ENCODE measurements around the gene MED27.

MED27 gene

GRCh38 chr9:131848570-131849160 is 231.0 kb downstream of the MED27 start:
- DNase-seq = no peak

DNA sequence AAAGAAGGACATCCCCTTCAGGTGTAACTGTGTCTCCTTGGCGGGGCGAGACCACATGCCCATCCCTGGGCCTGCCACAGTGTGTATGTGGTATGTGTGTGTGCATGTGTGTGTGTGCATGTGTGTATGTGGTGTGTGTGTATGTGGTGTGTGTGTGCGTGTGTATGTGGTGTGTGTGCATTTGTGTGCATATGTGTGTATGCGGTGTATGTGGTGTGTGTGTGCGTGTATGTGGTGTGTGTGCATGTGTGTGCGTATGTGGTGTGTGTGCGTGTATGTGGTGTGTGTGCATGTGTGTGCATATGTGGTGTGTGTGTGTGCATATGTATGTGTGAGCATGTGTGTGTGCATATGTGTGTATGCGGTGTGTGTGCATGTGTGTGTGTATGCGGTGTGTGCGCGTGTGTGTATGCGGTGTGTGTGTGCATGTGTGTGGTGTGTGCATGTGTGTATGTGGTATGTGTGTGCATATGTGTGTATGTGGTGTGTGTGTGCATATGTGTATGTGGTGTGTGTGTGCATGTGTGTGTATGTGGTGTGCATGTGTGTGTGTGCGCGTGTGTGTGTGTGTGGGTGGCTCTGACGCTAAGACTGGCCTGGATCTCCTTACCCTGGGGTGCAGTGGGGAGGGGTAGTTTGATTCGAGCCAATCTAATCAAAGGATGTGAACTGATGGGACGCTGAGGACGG is 231.9 kb downstream of the MED27 start:
- DNase-seq = no peak

DNA sequence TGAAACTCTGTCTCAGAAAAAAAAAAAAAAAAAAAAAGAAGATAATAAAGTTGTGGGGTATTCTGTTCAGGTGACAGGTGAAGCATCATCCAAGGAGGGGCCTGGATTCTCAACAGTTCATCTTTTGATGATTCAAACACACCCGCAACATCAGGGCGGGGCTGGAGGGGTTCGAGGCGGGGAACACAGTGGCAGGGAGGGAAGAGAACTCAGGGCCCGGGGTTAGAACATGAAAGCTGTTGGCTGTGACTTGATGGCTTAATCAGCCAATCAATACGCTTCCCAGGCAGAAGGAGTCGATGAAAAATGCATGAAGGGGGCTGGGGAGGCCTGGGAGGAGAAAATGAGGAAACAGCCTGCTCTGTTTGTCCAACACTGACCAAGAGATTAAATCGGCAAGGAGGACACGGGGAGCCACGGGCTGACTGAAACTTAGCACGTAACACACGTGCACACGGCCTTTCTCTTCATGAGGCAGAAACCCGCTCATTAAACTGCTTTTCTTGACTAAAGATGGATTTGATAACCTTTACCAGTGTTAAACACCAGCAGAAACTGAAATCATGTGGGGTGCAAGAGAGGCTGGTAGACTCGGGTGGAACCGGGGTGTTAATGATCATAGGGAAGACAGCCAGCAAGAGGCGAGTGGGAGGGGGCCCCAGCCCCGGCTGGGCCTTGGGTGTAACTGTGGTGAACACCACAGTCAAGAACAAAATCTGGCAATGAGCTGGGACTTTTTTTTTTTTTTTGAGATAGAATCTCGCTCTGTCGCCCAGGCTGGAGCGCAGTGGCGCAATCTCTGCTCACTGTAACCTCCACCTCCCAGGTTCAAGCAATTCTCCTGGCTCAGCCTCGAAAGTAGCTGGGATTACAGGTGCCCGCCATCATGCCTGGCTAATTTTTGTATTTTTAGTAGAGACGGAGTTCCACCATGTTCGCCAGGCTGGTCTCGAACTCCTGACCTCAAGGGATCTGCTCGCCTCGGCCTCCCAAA is 234.1 kb downstream of the MED27 start:
- DNase-seq = peak in 1 of 2 experiments; percentile 44

- DNase-seq = no peak
Measured at GRCh38 chr9:131844745-131845118, 234.9 kb downstream of the MED27 start.

- DNase-seq = no peak
Measured at GRCh38 chr9:131843989-131844744, 235.5 kb downstream of the MED27 start.

GRCh38 chr9:131841765-131842318 is 237.8 kb downstream of the MED27 start:
- DNase-seq = no peak

DNA sequence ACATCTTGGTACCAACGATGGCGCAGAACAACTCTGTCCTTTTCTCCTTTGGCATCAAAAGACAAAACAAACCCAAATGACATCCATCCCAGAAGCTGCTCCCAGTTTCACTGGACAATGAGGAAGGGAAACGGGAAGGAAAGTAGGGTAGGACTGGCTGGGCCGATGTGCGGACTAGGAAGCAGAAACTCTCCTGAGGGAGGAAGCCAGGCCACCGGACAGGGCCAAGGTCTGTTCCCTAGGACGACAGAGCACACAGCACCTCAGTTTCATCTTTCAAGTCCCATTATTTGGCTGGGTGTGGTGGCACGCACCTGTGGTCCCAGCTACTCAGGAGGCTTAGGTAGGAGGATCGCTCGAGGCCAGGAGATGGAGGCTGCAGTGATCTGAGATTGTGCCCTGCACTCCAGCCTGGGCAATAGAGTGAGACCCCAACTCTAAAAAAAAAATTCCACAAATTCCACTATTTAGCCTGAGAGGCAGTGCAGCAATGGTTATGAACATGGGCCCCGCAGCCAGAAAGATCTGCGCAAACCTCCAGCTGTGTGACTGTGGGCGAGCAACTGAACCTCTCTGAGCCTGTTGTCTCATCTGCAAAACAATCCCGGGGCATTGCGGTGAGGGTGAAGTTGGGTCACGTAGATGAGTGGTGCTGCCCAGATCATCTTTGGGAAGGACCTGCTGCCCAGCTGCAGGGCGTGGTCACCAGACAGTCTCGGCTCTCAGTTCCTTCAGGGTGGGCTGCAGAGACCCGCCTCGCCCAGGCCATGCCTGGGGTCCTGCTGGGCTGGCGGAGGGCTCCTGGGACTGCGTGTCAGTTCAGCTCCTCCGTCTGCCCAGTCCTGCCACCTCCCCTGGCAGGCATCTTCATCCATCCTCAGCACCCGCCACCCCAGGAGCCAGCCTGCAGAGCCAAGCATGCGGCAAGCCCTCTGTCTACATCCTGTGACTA is 238.6 kb downstream of the MED27 start:
- no peak for DNase-seq

DNA sequence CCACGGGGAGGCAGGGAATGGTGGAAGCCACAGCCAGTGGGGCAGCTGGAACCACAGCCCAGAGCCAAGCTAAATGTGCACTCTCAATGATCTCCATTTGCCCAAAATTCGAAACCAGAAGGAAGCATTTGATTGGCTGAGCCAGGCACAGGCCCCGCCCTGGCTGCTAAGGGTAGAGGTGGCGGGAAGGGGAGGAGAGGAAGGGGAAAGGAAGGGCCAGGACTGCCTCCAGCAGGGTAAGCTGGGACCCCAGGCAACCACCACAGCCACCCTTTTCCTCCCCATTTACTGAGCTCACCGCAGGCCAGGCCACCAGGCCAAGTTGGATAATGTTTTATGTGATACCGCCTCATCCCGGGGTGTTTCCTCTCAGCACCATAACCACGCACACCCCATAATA is 239.4 kb downstream of the MED27 start:
- DNase-seq = no peak

- peak; percentile 78 for DNase-seq
Measured at GRCh38 chr9:131839281-131840084, 240.2 kb downstream of the MED27 start.

DNA sequence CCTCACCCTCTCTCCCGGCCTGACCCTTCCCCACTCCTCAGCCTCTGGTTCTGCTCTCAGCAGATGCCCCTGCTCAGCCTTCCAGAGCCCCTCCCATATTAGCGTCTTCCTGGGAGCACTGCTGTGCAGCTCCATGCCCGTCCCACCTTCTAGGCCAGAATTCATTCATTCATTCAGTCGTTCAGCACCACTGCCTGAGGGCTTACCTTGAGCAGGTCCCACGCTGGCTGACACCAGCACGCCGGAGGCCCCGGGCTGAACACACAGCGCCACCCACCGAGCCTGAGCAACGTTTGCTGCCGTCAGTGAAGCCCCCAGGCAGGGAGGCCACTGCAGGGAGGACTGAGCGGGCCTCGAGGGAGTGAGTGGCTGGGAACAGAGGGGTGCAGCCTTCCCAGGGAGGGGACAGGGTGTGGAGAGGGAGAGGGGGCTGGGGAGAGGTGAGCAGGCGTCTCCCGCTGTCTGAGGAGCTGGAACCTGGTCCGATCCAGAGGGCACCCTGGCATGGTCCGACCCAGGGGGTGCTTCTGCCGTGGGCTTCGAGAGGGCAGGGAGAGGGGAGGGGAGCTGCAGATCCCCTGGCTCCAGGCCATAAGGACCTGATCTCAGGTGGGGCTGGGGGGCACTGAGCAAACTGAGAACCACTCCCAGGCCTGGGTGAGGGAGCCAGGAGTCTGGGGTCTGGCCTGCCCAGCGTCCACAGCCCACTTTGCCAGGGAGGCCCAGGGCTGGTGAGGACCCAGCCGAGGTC is 241.0 kb downstream of the MED27 start:
- no peak for DNase-seq

GRCh38 chr9:131837836-131838235 is 241.8 kb downstream of the MED27 start:
- DNase-seq = no peak

GRCh38 chr9:131837316-131837715 is 242.4 kb downstream of the MED27 start:
- DNase-seq = no peak

DNA sequence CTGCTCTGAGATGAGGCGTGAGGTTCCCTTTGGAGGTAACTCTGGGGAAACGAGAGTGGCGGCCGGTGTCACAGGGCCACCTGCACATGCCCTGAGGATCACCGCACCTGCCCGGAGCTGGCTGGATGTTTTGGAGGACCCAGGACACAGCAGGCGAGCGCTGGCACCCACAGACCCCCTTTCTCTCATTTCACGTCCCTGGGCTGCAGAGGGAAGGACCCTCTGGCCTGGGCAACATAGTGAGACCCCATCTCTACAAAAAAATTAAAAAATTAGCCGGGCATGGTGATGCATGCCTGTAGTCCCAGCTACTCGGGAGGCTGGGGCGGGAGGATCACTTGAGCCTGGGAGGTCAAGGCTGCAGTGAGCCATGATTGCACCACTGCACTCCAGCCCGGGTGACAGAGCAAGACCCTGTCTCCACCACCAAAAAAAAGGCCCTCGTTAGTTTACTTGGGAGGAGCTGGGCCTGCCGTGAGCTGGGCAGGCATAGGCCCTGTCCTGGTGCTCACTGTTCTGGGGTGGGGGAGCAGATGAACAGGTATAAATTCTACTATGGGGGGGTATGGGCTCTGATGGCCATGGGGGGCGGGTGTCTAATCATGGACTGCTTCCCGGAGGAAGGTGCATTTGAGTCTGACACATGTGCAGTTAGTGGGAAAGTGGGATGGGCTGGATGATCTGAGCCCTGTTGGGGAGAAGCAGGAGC is 242.9 kb downstream of the MED27 start:
- no peak for DNase-seq

DNA sequence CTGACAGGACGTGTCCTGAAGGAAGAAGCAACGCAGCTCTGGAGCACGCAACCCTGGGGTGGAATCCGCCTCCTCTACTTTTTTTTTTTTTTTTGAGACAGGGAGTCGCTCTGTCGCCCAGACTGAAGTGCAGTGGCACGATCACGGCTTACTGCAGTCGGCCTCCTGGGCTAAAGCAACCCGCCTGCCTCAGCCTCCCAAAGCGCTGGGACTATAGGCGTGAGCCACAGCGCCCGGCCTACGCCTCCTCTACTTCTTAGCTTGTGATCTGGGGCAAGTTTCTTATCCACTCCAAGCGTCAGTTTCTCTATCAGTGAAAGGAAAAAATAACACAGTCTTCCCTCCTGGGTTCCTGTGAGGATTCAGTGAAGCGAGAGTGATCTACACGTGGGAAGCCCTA is 243.6 kb downstream of the MED27 start:
- no peak for DNase-seq

DNA sequence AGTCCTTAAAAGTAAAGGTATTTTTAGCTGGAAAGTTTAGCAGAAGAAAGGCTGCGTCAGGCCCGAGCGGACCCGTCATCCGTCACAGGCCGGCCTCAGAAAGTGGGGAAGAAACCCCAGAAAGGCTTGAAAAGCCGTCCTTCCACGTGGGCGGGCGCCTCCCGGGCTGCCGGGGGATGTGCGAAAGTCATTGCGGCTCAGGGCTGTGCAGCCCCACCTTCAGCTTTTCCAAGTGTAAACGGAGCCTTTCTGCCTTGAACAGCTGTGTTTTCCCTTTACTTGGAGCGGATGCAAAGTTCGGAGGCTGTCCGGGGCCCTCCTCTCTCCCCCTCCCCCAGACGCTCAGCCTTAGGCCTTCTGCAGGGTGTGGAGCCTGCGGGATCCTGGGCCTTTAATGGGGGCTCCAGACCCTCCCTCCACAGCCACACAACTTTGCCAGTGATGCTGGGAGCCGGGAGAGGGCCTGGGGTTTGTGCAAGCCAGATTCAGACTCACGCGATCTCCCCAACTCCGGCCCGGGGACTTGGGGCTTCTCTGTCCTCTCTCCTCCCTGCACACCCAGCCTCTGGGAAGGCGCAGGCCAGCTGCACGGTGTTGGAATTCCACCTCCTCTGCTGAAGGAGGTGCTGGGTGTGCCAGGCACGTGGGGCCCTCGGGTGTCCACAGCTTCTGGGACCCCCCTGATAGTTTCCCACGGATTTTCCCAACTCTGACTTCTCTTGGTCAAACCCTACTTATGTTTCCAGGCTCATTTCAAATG is 244.3 kb downstream of the MED27 start:
- no peak for DNase-seq

- DNase-seq = no peak
Measured at GRCh38 chr9:131834721-131835120, 244.9 kb downstream of the MED27 start.

DNA sequence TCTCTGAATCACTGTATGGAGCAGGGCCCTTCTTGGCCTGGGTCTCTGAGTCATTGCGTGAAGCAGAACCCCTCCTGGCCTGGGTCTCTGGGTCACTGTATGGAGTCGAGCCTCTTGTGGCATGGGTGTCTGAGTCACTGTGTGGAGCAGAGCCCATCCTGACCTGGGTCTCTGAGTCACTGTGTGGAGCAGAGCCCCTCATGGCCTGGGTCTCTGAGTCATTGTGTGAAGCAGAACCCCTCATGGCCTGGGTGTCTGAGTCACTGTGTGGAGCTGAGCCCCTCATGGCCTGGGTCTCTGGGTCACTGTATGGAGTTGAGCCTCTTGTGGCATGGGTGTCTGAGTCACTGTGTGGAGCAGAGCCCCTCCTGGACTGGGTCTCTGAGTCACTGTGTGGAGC is 245.8 kb downstream of the MED27 start:
- peak; percentile 34 to 35 for DNase-seq

GRCh38 chr9:131833083-131833482 is 246.6 kb downstream of the MED27 start:
- DNase-seq = no peak
